Raji (cell line): ENCODE data around the gene MT4.

Experiments
- POLR2A ChIP-seq: IDR thresholded peaks from 2 replicates; pipeline ENCODE4 v1.6.1; 2011; ENCODE audit warnings: low read depth, low read length, control low read depth; ENCODE audit not compliant: insufficient read depth

MT4 gene

GRCh38 chr16:56584276-56584675 is 19.4 kb downstream of the MT4 start:
- no peak for TF ChIP-seq POLR2A

- no peak for TF ChIP-seq POLR2A
Measured at GRCh38 chr16:56588781-56589140, 23.9 kb downstream of the MT4 start.

GRCh38 chr16:56589141-56590039 is 24.5 kb downstream of the MT4 start, which contains the start of gene MT3:
Gene MT3 (plus strand): TSS chr16:56589528. CDS start chr16:56589591, 63 bp downstream.
- TF ChIP-seq POLR2A: no peak

GRCh38 chr16:56591377-56592060 is 26.6 kb downstream of the MT4 start:
- TF ChIP-seq POLR2A: no peak

GRCh38 chr16:56593573-56594291 is 28.9 kb downstream of the MT4 start:
- no peak for TF ChIP-seq POLR2A

- no peak for TF ChIP-seq POLR2A
Measured at GRCh38 chr16:56594292-56594619, 29.4 kb downstream of the MT4 start.

GRCh38 chr16:56600398-56600999 is 35.6 kb downstream of the MT4 start:
- no peak for TF ChIP-seq POLR2A

GRCh38 chr16:56601325-56601724 is 36.5 kb downstream of the MT4 start:
- TF ChIP-seq POLR2A: no peak

GRCh38 chr16:56603589-56603988 is 38.7 kb downstream of the MT4 start:
- TF ChIP-seq POLR2A: no peak

GRCh38 chr16:56604966-56605365 is 40.1 kb downstream of the MT4 start:
- TF ChIP-seq POLR2A: no peak

- TF ChIP-seq POLR2A: no peak
Measured at GRCh38 chr16:56605475-56605874, 40.6 kb downstream of the MT4 start.

GRCh38 chr16:56606071-56606475 is 41.2 kb downstream of the MT4 start:
- no peak for TF ChIP-seq POLR2A

- TF ChIP-seq POLR2A: no peak
Measured at GRCh38 chr16:56606476-56607108, 41.7 kb downstream of the MT4 start.

GRCh38 chr16:56607109-56607618 is 42.3 kb downstream of the MT4 start:
- no peak for TF ChIP-seq POLR2A

GRCh38 chr16:56607675-56608042 is 42.8 kb downstream of the MT4 start:
- no peak for TF ChIP-seq POLR2A
